Right atrium auricular region (tissue), 2 donors: ENCODE results near the gene TEX30. TPM values are rescaled to one million over a fixed set of nuclear protein-coding genes. Genes with fewer than 3 reads are reported as not detected.

Source experiments
- DNase-seq: peaks from one replicate; pipeline ENCODE4 v3.0.0-alpha.2; 2019; ENCODE audit warnings: low spot score
- H3K27ac ChIP-seq, 2 donors: fragments of 200-600 bp; sonication (generic); 1 replicate in 1 of 2; 2 replicates in 1 of 2; pipeline ENCODE4 v1.5.1; 2016 to 2019
- H3K27me3 ChIP-seq, 2 donors: fragments of 200-600 bp; sonication (generic); one replicate each; pipeline versions ENCODE4 v1.5.1 to v1.6.0; 2017 to 2019
- H3K36me3 ChIP-seq: fragments of 200-600 bp; sonication (generic); one replicate; pipeline ENCODE4 v1.5.1; 2016
- H3K4me1 ChIP-seq, 2 donors: fragments of 200-600 bp; sonication (generic); one replicate each; pipeline versions ENCODE4 v1.5.1 to v1.6.0; 2017 to 2019
- H3K4me3 ChIP-seq, 2 donors: fragments of 200-600 bp; sonication (generic); 1 replicate in 1 of 2; 2 replicates in 1 of 2; pipeline ENCODE4 v1.5.1; 2017 to 2019; ENCODE audit warnings: mild to moderate bottlenecking in 1 of 2, moderate library complexity in 1 of 2
- H3K9me3 ChIP-seq, 2 donors: fragments of 200-600 bp; sonication (generic); one replicate each; pipeline ENCODE4 v1.5.1; 2019
- total RNA-seq, 2 donors: library from RNA; depleted of rRNA; stranded (reverse); fragments of >200 nt; gene quantifications; one replicate each; pipeline ENCODE4 v1.1.0, GENCODE V29; 2016
- TF ChIP-seq, protein P1 (sequence below), 2 donors: fragments of 200-600 bp; sonication (generic); IDR thresholded peaks; one replicate each; pipeline ENCODE4 v1.5.1; 2019; ENCODE audit warnings: antibody characterized with exemption in 2 of 2

Gene TEX30
- total RNA-seq, 2 donors from 2014 or later: 8.4 to 8.9 TPM

DNA sequence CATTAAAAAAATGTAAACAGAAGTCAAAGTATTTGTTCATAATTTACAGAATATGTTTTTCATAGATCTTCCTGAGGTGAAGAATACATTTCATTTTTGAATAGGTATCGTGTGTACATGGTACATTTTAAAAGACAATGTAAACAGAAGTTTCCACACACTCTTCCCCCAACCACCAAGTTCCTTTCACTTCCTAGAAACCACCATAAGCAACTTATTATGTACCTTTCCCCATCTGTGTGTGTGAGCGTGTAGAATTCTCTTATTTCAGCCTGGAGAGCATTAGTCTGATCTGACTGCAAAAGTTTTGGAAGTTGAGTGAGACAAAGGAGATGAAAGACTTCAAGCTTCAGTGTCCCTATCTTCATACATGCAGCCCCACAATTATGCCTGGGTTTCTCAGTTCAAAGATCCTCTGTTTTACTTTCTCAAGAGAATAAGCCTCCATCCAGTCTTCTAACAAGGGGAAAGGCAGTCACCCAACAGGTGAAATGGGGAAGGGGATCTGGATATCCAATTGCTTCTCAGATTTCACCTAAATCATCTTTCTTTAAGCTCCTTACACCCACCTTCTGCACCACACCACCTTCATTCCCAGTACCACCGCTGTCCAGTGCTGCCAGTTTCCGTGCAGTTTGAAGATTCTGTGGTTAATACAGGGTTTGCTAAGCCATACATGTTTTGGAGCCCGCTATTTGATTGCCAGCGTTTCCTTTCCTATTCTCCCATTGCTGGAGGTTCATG lies 2.1 kb downstream of the TEX30 start:
- Histone ChIP-seq H3K36me3 (no peaks in the 10 kb centered on the region), H3K9me3 (no peaks in the 10 kb centered on the region), H3K4me3 (no peak overlapping the region), H3K27ac (no peak overlapping the region), H3K4me1 (peaks cover 0 to 11% of the 10 kb centered on the region in 2 donors), H3K27me3 (no peaks in the 10 kb centered on the region)
- TF ChIP-seq, protein P1, sequence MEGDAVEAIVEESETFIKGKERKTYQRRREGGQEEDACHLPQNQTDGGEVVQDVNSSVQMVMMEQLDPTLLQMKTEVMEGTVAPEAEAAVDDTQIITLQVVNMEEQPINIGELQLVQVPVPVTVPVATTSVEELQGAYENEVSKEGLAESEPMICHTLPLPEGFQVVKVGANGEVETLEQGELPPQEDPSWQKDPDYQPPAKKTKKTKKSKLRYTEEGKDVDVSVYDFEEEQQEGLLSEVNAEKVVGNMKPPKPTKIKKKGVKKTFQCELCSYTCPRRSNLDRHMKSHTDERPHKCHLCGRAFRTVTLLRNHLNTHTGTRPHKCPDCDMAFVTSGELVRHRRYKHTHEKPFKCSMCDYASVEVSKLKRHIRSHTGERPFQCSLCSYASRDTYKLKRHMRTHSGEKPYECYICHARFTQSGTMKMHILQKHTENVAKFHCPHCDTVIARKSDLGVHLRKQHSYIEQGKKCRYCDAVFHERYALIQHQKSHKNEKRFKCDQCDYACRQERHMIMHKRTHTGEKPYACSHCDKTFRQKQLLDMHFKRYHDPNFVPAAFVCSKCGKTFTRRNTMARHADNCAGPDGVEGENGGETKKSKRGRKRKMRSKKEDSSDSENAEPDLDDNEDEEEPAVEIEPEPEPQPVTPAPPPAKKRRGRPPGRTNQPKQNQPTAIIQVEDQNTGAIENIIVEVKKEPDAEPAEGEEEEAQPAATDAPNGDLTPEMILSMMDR (IDR thresholded peaks at IDR 0.05): no peak
- DNase-seq: no peak

GRCh38 chr13:102770435-102770834 lies 3.2 kb downstream of the TEX30 start:
- Histone ChIP-seq H3K9me3 (no peaks in the 10 kb centered on the region), H3K4me1 (peaks cover 0 to 11% of the 10 kb centered on the region in 2 donors), H3K4me3 (no peak overlapping the region), H3K36me3 (no peaks in the 10 kb centered on the region), H3K27ac (no peak overlapping the region), H3K27me3 (no peaks in the 10 kb centered on the region)
- TF ChIP-seq, protein P1 (IDR thresholded peaks at IDR 0.05): no peak
- DNase-seq: no peak

- no peaks in the 10 kb centered on the region for H3K9me3 ChIP-seq
- H3K36me3 ChIP-seq: no peaks in the 10 kb centered on the region
- peaks cover 0 to 11% of the 10 kb centered on the region in 2 donors for H3K4me1 ChIP-seq
- H3K4me3 ChIP-seq: no peak overlapping the region
- no peaks in the 10 kb centered on the region for H3K27me3 ChIP-seq
- H3K27ac ChIP-seq: no peak overlapping the region
- no peak for DNase-seq
- TF ChIP-seq, protein P1 (IDR thresholded peaks at IDR 0.05): no peak
These were observed 3.9 kb downstream of the TEX30 start for GRCh38 chr13:102769679-102770078.

DNA sequence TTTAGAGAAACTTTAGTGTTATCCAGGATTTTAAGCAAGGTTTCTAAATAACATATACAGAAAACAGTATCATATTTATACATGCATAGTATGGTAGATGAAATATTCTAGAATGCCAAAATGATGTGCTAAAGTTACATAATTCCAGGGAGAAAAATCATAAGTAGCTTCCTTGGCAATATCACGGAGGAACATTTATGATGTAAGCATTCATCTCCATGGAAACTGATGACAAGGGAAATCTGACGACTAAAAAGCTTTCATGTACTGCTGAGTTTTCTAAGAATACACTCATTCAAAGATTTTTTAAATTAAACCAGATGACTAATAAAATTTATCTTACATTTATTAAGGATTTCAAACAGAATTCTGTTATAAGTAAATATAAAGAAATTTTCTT lies 4.7 kb downstream of the TEX30 start:
- TF ChIP-seq, protein P1 (IDR thresholded peaks at IDR 0.05): no peak
- H3K27me3 ChIP-seq: no peaks in the 10 kb centered on the region
- H3K27ac ChIP-seq: no peak overlapping the region
- no peaks in the 10 kb centered on the region for H3K36me3 ChIP-seq
- no peak overlapping the region for H3K4me3 ChIP-seq
- H3K4me1 ChIP-seq: peaks cover 0 to 8% of the 10 kb centered on the region in 2 donors
- no peaks in the 10 kb centered on the region for H3K9me3 ChIP-seq
- no peak for DNase-seq

GRCh38 chr13:102763741-102764140 lies 9.8 kb downstream of the TEX30 start:
- H3K4me3 ChIP-seq: no peak overlapping the region
- TF ChIP-seq, protein P1 (IDR thresholded peaks at IDR 0.05): no peak

GRCh38 chr13:102761071-102761470 lies 12.5 kb downstream of the TEX30 start:
- DNase-seq: no peak
- no peak overlapping the region for H3K27ac ChIP-seq
- TF ChIP-seq, protein P1 (IDR thresholded peaks at IDR 0.05): no peak
- no peaks in the 10 kb centered on the region for H3K27me3 ChIP-seq
- no peaks in the 10 kb centered on the region for H3K4me1 ChIP-seq
- H3K9me3 ChIP-seq: no peaks in the 10 kb centered on the region
- no peak overlapping the region for H3K4me3 ChIP-seq
- H3K36me3 ChIP-seq: no peaks in the 10 kb centered on the region

More at GRCh38 chr13:102763741-102764140, 9.8 kb downstream of the TEX30 start:
- DNase-seq: no peak
- no peaks in the 10 kb centered on the region for H3K4me1 ChIP-seq
- H3K27me3 ChIP-seq: no peaks in the 10 kb centered on the region
- H3K9me3 ChIP-seq: no peaks in the 10 kb centered on the region
- no peak overlapping the region for H3K27ac ChIP-seq
- H3K36me3 ChIP-seq: no peaks in the 10 kb centered on the region
